ENCODE data around the gene C13orf46. TPM values are rescaled to one million over a fixed set of nuclear protein-coding genes. Genes with fewer than 3 reads are reported as not detected.

The C13orf46 gene
- total RNA-seq, 1 donor from 2014 or later = not detected

GRCh38 chr13:113916330-113916815 lies 57.5 kb downstream of the C13orf46 start:
- DNase-seq (ENCODE audit: low spot score) = no peak
- Histone ChIP-seq H3K36me3 (no peaks in the 10 kb centered on the region), H3K27ac (no peak overlapping the region), H3K9me3 (ENCODE audit: low read depth) (no peaks in the 10 kb centered on the region), H2AFZ (replicated peaks) (no peak overlapping the region), H3K79me2 (ENCODE audit: low read depth) (no peaks in the 10 kb centered on the region), H3K9ac (no peak overlapping the region), H3K4me2 (no peak overlapping the region), H3F3A (ENCODE audit: low read depth) (no peaks in the 10 kb centered on the region), H3K27me3 (no peaks in the 10 kb centered on the region), H3K4me1 (no peaks in the 10 kb centered on the region), H4K20me1 (ENCODE audit: low read depth) (no peaks in the 10 kb centered on the region), H3K4me3 (no peak overlapping the region)
- Mint-ChIP-seq H3K4me3 (no peak overlapping the region), H3K4me1 (peaks cover 5% of the 10 kb centered on the region), H3K9me3 (peaks cover 18% of the 10 kb centered on the region), H3K27ac (no peak overlapping the region), H3K27me3 (ENCODE audit: insufficient read depth, low read depth) (peaks cover 7% of the 10 kb centered on the region), H3K36me3 (no peaks in the 10 kb centered on the region)
- TF ChIP-seq CTCF (IDR thresholded peaks at IDR 0.05) (no peak), EZH2phosphoT487 (IDR thresholded peaks at IDR 0.05) (no peak), EZH2 (IDR thresholded peaks at IDR 0.05) (no peak)

GRCh38 chr13:113915786-113916329 lies 58.0 kb downstream of the C13orf46 start:
- H3K9me3 ChIP-seq (ENCODE audit: low read depth) = no peaks in the 10 kb centered on the region
- no peak overlapping the region for H3K4me3 Mint-ChIP-seq
- no peaks in the 10 kb centered on the region for H3F3A ChIP-seq (ENCODE audit: low read depth)
- H3K27ac Mint-ChIP-seq = no peak overlapping the region
- H4K20me1 ChIP-seq (ENCODE audit: low read depth) = no peaks in the 10 kb centered on the region
- H3K9ac ChIP-seq = no peak overlapping the region
- H3K4me1 ChIP-seq = no peaks in the 10 kb centered on the region
- DNase-seq (ENCODE audit: low spot score) = no peak
- peaks cover 5% of the 10 kb centered on the region for H3K4me1 Mint-ChIP-seq
- no peak for TF ChIP-seq EZH2phosphoT487 (IDR thresholded peaks at IDR 0.05)
- no peak overlapping the region for H3K4me3 ChIP-seq
- H3K27me3 Mint-ChIP-seq (ENCODE audit: insufficient read depth, low read depth) = peaks cover 7% of the 10 kb centered on the region
- H3K79me2 ChIP-seq (ENCODE audit: low read depth) = no peaks in the 10 kb centered on the region
- H2AFZ ChIP-seq (replicated peaks) = no peak overlapping the region
- no peaks in the 10 kb centered on the region for H3K36me3 ChIP-seq
- H3K27me3 ChIP-seq = no peaks in the 10 kb centered on the region
- H3K4me2 ChIP-seq = no peak overlapping the region
- H3K27ac ChIP-seq = no peak overlapping the region
- no peaks in the 10 kb centered on the region for H3K36me3 Mint-ChIP-seq
- H3K9me3 Mint-ChIP-seq = peaks cover 15% of the 10 kb centered on the region

- Histone ChIP-seq H4K20me1 (ENCODE audit: low read depth) (no peaks in the 10 kb centered on the region), H3K4me3 (no peak overlapping the region), H3K4me2 (no peak overlapping the region), H3K27me3 (no peaks in the 10 kb centered on the region), H3K79me2 (ENCODE audit: low read depth) (no peaks in the 10 kb centered on the region), H3F3A (ENCODE audit: low read depth) (no peaks in the 10 kb centered on the region), H3K9me3 (ENCODE audit: low read depth) (no peaks in the 10 kb centered on the region), H3K4me1 (no peaks in the 10 kb centered on the region), H3K9ac (no peak overlapping the region), H2AFZ (replicated peaks) (no peak overlapping the region), H3K27ac (no peak overlapping the region), H3K36me3 (no peaks in the 10 kb centered on the region)
- Mint-ChIP-seq H3K36me3 (no peaks in the 10 kb centered on the region), H3K27ac (no peak overlapping the region), H3K4me3 (no peak overlapping the region), H3K4me1 (peaks cover 5% of the 10 kb centered on the region), H3K9me3 (peaks cover 9% of the 10 kb centered on the region), H3K27me3 (ENCODE audit: insufficient read depth, low read depth) (peaks cover 7% of the 10 kb centered on the region)
- TF ChIP-seq EZH2 (IDR thresholded peaks at IDR 0.05) = no peak
- TF ChIP-seq CTCF (IDR thresholded peaks at IDR 0.05) = no peak
- TF ChIP-seq EZH2phosphoT487 (IDR thresholded peaks at IDR 0.05) = no peak
- no peak for DNase-seq (ENCODE audit: low spot score)
Measured at GRCh38 chr13:113915012-113915763, 58.7 kb downstream of the C13orf46 start.
